HEK293 (cell line): ENCODE measurements around the gene HES2.

ENCODE experiments used
- CTCF ChIA-PET: fragments of 350-600 bp; formaldehyde crosslinking; extraction: SDS; loops from one replicate; lab custom pipeline; 2021; ENCODE audit warnings: antibody characterized with exemption; lab: Yijun Ruan, JAX
- POLR2A ChIA-PET: fragments of 300-600 bp; formaldehyde crosslinking; extraction: SDS; loops from one replicate; lab custom pipeline; 2020; ENCODE audit warnings: antibody characterized with exemption, inconsistent platforms; lab: Yijun Ruan, JAX
- H3K27ac ChIP-seq: fragments of 200-500 bp; sonication (Bioruptor generic); 2 replicates; pipeline ENCODE4 v1.5.1; 2014; ENCODE audit warnings: low read depth, low read length, control low read depth, inconsistent platforms; ENCODE audit errors: extremely low read depth
- H3K36me3 ChIP-seq, 2 experiments: fragments of 200-500 bp in 1 of 2; sonication (Bioruptor generic) in 1 of 2; 1 replicate in 1 of 2; 2 replicates in 1 of 2; pipeline ENCODE4 v1.5.1; 2014 to 2017; ENCODE audit warnings: inconsistent platforms in 2 of 2, low read length in 2 of 2; ENCODE audit not compliant: control insufficient read depth in 2 of 2, insufficient read depth in 1 of 2
- H3K4me1 ChIP-seq: fragments of 200-500 bp; sonication (Bioruptor generic); 2 replicates; pipeline ENCODE4 v1.5.1; 2014; ENCODE audit warnings: mild to moderate bottlenecking, low read length, inconsistent platforms; ENCODE audit not compliant: control insufficient read depth, insufficient read depth
- H3K4me3 ChIP-seq: 2 replicates; pipeline ENCODE4 v1.5.1; 2011; ENCODE audit warnings: low read depth, mild to moderate bottlenecking, control low read depth, low read length, moderate library complexity
- H3K9me3 ChIP-seq: fragments of 200-500 bp; sonication (Bioruptor generic); 2 replicates; pipeline ENCODE4 v1.5.1; 2014; ENCODE audit warnings: low read depth, low read length, inconsistent platforms; ENCODE audit not compliant: control insufficient read depth, insufficient read depth
- GLIS1 ChIP-seq: fragments of 450-650 bp; formaldehyde crosslinking; IDR thresholded peaks from 2 replicates; pipeline ENCODE4 v1.5.1; 2016; ENCODE audit warnings: missing biosample characterization, missing genetic modification characterization
- OSR2 ChIP-seq: fragments of 450-650 bp; formaldehyde crosslinking; IDR thresholded peaks from 2 replicates; pipeline ENCODE4 v1.5.1; 2016; ENCODE audit warnings: missing biosample characterization, missing genetic modification characterization
- SALL2 ChIP-seq: fragments of 450-650 bp; formaldehyde crosslinking; IDR thresholded peaks from 2 replicates; pipeline ENCODE4 v1.5.0; 2017; ENCODE audit warnings: missing biosample characterization, mild to moderate bottlenecking, missing genetic modification characterization, borderline replicate concordance
- ZFHX2 ChIP-seq: fragments of 450-650 bp; formaldehyde crosslinking; conservative IDR thresholded peaks from 2 replicates; pipeline ENCODE4 v1.5.1; 2016; ENCODE audit warnings: missing biosample characterization, missing genetic modification characterization
- ZFP37 ChIP-seq: fragments of 450-650 bp; formaldehyde crosslinking; IDR thresholded peaks from 2 replicates; pipeline ENCODE4 v1.5.1; 2016; ENCODE audit warnings: missing biosample characterization, missing genetic modification characterization
- ZFP41 ChIP-seq: fragments of 450-650 bp; formaldehyde crosslinking; IDR thresholded peaks from 2 replicates; pipeline ENCODE4 v1.5.1; 2016; ENCODE audit warnings: missing biosample characterization, missing genetic modification characterization, borderline replicate concordance
- ZNF184 ChIP-seq: fragments of 450-650 bp; IDR thresholded peaks from 2 replicates; pipeline ENCODE4 v1.5.1; 2018; ENCODE audit warnings: missing biosample characterization, mild to moderate bottlenecking, missing genetic modification characterization
- ZNF19 ChIP-seq: fragments of 450-650 bp; formaldehyde crosslinking; IDR thresholded peaks from 2 replicates; pipeline ENCODE4; 2016; ENCODE audit warnings: missing biosample characterization, missing genetic modification characterization, low read depth
- ZNF2 ChIP-seq: fragments of 450-650 bp; formaldehyde crosslinking; IDR thresholded peaks from 2 replicates; pipeline ENCODE4 v1.5.1; 2016; ENCODE audit warnings: missing biosample characterization, missing genetic modification characterization
- ZNF266 ChIP-seq: fragments of 450-650 bp; formaldehyde crosslinking; IDR thresholded peaks from 2 replicates; pipeline ENCODE4 v1.5.1; 2016; ENCODE audit warnings: missing biosample characterization, missing genetic modification characterization, low read depth
- ZNF335 ChIP-seq: fragments of 450-650 bp; formaldehyde crosslinking; conservative IDR thresholded peaks from 2 replicates; pipeline ENCODE4 v1.5.1; 2016; ENCODE audit warnings: missing biosample characterization, missing genetic modification characterization
- ZNF416 ChIP-seq: fragments of 450-650 bp; formaldehyde crosslinking; IDR thresholded peaks from 2 replicates; pipeline ENCODE4 v1.5.1; 2016; ENCODE audit warnings: missing biosample characterization, missing genetic modification characterization
- ZNF423 ChIP-seq: fragments of 450-650 bp; formaldehyde crosslinking; IDR thresholded peaks from 2 replicates; pipeline ENCODE4 v1.5.1; 2016; ENCODE audit warnings: missing biosample characterization, missing genetic modification characterization
- ZNF561 ChIP-seq: fragments of 450-650 bp; IDR thresholded peaks from 2 replicates; pipeline ENCODE4 v1.5.1; 2018; ENCODE audit warnings: missing biosample characterization, missing genetic modification characterization, borderline replicate concordance
- ZNF629 ChIP-seq: fragments of 450-650 bp; formaldehyde crosslinking; IDR thresholded peaks from 2 replicates; pipeline ENCODE4 v1.5.1; 2017; ENCODE audit warnings: missing biosample characterization, missing genetic modification characterization
- ZNF660 ChIP-seq: fragments of 450-650 bp; IDR thresholded peaks from 2 replicates; pipeline ENCODE4 v1.5.1; 2018; ENCODE audit warnings: missing biosample characterization, mild to moderate bottlenecking, missing genetic modification characterization
- ZNF670 ChIP-seq: fragments of 450-650 bp; formaldehyde crosslinking; IDR thresholded peaks from 2 replicates; pipeline ENCODE4 v1.5.1; 2016; ENCODE audit warnings: missing biosample characterization, missing genetic modification characterization, low read depth
- ZNF776 ChIP-seq: fragments of 450-650 bp; formaldehyde crosslinking; IDR thresholded peaks from 2 replicates; pipeline ENCODE4 v1.5.0; 2017; ENCODE audit warnings: missing biosample characterization, missing genetic modification characterization, borderline replicate concordance
- TF ChIP-seq, protein P1 (sequence below): fragments of 450-650 bp; formaldehyde crosslinking; IDR thresholded peaks from 2 replicates; pipeline ENCODE4 v1.5.1; 2016; ENCODE audit warnings: missing biosample characterization, missing genetic modification characterization
- TF ChIP-seq, protein P2 (sequence below): fragments of 450-650 bp; formaldehyde crosslinking; IDR thresholded peaks from 2 replicates; pipeline ENCODE4 v1.5.1; 2016; ENCODE audit warnings: missing biosample characterization, missing genetic modification characterization, low read depth
- TF ChIP-seq, protein P3 (sequence below): fragments of 450-650 bp; IDR thresholded peaks from 2 replicates; pipeline ENCODE4 v1.5.1; 2018; ENCODE audit warnings: missing biosample characterization, mild to moderate bottlenecking, missing genetic modification characterization
- TF ChIP-seq, protein P4 (sequence below): fragments of 450-650 bp; formaldehyde crosslinking; IDR thresholded peaks from 2 replicates; pipeline ENCODE4 v1.5.1; 2016; ENCODE audit warnings: missing biosample characterization, missing genetic modification characterization
- TF ChIP-seq, protein P5 (sequence below): sonication (generic); formaldehyde crosslinking; IDR thresholded peaks from 2 replicates; pipeline ENCODE4 v1.8.1; 2022; ENCODE audit warnings: mild to moderate bottlenecking, moderate library complexity, missing genetic modification reagents
- TF ChIP-seq, protein P6 (sequence below): fragments of 450-650 bp; formaldehyde crosslinking; IDR thresholded peaks from 2 replicates; pipeline ENCODE4 v1.5.1; 2016; ENCODE audit warnings: missing biosample characterization, missing genetic modification characterization
- TF ChIP-seq, protein P7 (sequence below): fragments of 450-650 bp; formaldehyde crosslinking; IDR thresholded peaks from 2 replicates; pipeline ENCODE4 v1.5.1; 2017; ENCODE audit warnings: missing biosample characterization, mild to moderate bottlenecking, missing genetic modification characterization, moderate library complexity

Gene HES2

DNA sequence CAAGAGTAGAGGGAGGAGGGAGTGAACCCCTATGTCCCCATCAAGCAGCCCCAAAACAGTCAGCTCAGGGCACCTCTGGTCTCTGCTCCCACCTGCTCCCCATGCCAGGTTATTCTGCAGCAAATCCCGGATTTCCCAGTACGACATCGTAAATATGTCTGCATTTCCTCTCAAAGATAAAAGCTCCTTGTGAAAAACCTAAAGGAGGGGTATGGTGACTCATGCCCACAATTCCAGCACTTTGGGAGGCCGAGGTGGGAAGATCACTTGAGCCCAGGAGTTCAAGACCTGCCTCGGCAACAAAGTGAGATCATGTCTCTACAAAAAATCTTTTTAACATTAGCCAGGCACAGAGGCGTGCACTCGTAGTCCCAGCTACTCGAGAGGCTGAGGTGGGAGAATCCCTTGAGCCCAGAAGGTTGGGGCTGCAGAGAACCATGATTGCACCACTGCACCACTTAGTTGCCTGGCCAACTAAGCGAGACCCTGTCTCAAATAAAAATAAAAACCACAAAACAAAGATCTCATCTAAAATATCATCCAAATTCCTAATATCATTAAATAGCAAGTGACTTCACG is 33.3 kb downstream of the HES2 start (continued):
- TF ChIP-seq, protein P1, sequence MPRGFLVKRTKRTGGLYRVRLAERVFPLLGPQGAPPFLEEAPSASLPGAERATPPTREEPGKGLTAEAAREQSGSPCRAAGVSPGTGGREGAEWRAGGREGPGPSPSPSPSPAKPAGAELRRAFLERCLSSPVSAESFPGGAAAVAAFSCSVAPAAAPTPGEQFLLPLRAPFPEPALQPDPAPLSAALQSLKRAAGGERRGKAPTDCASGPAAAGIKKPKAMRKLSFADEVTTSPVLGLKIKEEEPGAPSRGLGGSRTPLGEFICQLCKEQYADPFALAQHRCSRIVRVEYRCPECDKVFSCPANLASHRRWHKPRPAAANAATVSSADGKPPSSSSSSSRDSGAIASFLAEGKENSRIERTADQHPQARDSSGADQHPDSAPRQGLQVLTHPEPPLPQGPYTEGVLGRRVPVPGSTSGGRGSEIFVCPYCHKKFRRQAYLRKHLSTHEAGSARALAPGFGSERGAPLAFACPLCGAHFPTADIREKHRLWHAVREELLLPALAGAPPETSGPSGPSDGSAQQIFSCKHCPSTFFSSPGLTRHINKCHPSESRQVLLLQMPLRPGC (tag by site-specific recombination), result peak; percentile 79
- peak; percentile 91 for TF ChIP-seq GLIS1
- TF ChIP-seq, protein P2, sequence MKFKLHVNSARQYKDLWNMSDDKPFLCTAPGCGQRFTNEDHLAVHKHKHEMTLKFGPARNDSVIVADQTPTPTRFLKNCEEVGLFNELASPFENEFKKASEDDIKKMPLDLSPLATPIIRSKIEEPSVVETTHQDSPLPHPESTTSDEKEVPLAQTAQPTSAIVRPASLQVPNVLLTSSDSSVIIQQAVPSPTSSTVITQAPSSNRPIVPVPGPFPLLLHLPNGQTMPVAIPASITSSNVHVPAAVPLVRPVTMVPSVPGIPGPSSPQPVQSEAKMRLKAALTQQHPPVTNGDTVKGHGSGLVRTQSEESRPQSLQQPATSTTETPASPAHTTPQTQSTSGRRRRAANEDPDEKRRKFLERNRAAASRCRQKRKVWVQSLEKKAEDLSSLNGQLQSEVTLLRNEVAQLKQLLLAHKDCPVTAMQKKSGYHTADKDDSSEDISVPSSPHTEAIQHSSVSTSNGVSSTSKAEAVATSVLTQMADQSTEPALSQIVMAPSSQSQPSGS (tag by site-specific recombination), result no peak
- no peak for TF ChIP-seq ZNF184
- no peak for TF ChIP-seq ZNF335 (tag by site-specific recombination)
- TF ChIP-seq ZNF629 (tag by site-specific recombination), result peak; percentile 37
- TF ChIP-seq ZNF776 (tag by site-specific recombination), result no peak
- TF ChIP-seq, protein P3, sequence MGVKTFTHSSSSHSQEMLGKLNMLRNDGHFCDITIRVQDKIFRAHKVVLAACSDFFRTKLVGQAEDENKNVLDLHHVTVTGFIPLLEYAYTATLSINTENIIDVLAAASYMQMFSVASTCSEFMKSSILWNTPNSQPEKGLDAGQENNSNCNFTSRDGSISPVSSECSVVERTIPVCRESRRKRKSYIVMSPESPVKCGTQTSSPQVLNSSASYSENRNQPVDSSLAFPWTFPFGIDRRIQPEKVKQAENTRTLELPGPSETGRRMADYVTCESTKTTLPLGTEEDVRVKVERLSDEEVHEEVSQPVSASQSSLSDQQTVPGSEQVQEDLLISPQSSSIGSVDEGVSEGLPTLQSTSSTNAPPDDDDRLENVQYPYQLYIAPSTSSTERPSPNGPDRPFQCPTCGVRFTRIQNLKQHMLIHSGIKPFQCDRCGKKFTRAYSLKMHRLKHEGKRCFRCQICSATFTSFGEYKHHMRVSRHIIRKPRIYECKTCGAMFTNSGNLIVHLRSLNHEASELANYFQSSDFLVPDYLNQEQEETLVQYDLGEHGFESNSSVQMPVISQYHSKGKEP, result peak; percentile 65

DNA sequence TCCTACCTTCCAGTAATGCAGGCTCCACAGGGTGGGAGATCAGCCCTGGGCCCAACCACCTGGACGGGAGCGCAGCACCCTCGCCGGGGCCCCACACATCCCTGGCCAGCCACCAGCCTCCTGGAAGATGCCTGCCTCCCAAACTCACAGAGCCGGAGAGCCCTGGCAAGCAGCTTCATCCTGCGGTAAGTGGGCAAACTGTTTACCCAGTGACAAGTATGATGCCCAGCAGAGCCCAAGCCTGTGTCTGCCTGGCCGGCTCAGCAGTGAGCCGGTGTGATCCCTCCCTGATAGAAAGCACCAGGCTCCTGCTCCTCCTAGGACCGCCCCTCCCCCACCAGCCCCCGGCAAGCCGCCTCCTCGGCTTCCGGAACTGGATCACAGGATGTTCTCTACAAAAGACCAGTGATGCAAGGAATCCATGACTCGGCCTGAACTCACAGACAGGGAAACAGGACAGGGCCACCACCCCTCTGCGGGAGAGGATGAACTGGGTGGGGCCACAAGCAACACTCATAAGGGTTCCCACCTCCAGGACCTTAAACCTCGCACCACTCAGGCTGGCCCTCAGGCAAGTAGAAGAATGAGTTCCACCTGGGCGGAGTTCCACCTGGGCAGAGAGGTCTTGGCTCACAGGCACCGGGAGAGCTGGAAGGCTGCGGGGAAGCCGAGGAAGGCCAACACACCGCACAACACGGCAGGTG is 34.1 kb downstream of the HES2 start:
- peak overlapping the region; percentile 66 for H3K27ac ChIP-seq
- no peak for TF ChIP-seq ZNF2 (tag by site-specific recombination)
- TF ChIP-seq, protein P4, sequence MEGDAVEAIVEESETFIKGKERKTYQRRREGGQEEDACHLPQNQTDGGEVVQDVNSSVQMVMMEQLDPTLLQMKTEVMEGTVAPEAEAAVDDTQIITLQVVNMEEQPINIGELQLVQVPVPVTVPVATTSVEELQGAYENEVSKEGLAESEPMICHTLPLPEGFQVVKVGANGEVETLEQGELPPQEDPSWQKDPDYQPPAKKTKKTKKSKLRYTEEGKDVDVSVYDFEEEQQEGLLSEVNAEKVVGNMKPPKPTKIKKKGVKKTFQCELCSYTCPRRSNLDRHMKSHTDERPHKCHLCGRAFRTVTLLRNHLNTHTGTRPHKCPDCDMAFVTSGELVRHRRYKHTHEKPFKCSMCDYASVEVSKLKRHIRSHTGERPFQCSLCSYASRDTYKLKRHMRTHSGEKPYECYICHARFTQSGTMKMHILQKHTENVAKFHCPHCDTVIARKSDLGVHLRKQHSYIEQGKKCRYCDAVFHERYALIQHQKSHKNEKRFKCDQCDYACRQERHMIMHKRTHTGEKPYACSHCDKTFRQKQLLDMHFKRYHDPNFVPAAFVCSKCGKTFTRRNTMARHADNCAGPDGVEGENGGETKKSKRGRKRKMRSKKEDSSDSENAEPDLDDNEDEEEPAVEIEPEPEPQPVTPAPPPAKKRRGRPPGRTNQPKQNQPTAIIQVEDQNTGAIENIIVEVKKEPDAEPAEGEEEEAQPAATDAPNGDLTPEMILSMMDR (tag by site-specific recombination), result no peak
- TF ChIP-seq, protein P5, sequence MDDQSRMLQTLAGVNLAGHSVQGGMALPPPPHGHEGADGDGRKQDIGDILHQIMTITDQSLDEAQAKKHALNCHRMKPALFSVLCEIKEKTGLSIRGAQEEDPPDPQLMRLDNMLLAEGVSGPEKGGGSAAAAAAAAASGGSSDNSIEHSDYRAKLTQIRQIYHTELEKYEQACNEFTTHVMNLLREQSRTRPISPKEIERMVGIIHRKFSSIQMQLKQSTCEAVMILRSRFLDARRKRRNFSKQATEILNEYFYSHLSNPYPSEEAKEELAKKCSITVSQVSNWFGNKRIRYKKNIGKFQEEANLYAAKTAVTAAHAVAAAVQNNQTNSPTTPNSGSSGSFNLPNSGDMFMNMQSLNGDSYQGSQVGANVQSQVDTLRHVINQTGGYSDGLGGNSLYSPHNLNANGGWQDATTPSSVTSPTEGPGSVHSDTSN, result no peak
- no peak for TF ChIP-seq ZNF776 (tag by site-specific recombination)
- TF ChIP-seq ZNF660, result no peak
- TF ChIP-seq ZFP37, result no peak
- TF ChIP-seq ZNF19 (tag by site-specific recombination), result no peak
- no peak for TF ChIP-seq ZNF423 (tag by site-specific recombination)
- TF ChIP-seq, protein P6, sequence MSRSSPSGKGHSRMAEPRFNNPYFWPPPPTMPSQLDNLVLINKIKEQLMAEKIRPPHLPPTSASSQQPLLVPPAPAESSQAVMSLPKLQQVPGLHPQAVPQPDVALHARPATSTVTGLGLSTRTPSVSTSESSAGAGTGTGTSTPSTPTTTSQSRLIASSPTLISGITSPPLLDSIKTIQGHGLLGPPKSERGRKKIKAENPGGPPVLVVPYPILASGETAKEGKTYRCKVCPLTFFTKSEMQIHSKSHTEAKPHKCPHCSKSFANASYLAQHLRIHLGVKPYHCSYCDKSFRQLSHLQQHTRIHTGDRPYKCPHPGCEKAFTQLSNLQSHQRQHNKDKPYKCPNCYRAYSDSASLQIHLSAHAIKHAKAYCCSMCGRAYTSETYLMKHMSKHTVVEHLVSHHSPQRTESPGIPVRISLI (tag by site-specific recombination), result no peak
- TF ChIP-seq OSR2 (tag by site-specific recombination), result 0 out of 2 replicates have a peak, but pooled peaks have one; percentile 17
- peak; percentile 27; the same call in 1 of the 2 replicates for TF ChIP-seq ZFHX2 (tag by site-specific recombination)
- TF ChIP-seq ZFP41 (tag by site-specific recombination), result no peak
- TF ChIP-seq, protein P7, sequence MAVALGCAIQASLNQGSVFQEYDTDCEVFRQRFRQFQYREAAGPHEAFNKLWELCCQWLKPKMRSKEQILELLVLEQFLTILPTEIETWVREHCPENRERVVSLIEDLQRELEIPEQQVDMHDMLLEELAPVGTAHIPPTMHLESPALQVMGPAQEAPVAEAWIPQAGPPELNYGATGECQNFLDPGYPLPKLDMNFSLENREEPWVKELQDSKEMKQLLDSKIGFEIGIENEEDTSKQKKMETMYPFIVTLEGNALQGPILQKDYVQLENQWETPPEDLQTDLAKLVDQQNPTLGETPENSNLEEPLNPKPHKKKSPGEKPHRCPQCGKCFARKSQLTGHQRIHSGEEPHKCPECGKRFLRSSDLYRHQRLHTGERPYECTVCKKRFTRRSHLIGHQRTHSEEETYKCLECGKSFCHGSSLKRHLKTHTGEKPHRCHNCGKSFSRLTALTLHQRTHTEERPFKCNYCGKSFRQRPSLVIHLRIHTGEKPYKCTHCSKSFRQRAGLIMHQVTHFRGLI, result peak; percentile 31; the same call in 1 of the 2 replicates
- no peak for TF ChIP-seq ZNF561 (tag by site-specific recombination)
- TF ChIP-seq ZNF670 (tag by site-specific recombination), result no peak
- TF ChIP-seq ZNF416 (tag by site-specific recombination), result no peak
- TF ChIP-seq ZNF266 (tag by site-specific recombination), result no peak
- TF ChIP-seq SALL2, result no peak

More for the DNA sequence above, 34.1 kb downstream of the HES2 start:
- peaks cover 16% of the 10 kb centered on the region for H3K4me1 ChIP-seq
- CTCF ChIA-PET, result interaction anchor here (0.6 to 1.9 kb wide), 9 partner anchors 19 to 139 kb away, joined by 3 to 7 read pairs (median 3); no protein-coding TSS in a partner anchor
- POLR2A ChIA-PET, result interaction anchor here (1.4 to 1.9 kb wide), 2 partner anchors 8 to 9 kb away, joined by 5 to 11 read pairs; partner anchors contain the start of gene ACOT7
- H3K9me3 ChIP-seq, result no peaks in the 10 kb centered on the region
- H3K4me3 ChIP-seq, result peak overlapping the region; percentile 32
- peaks cover 0 to 16% of the 10 kb centered on the region in 2 experiments; a peak in 2 of 3 replicates for H3K36me3 ChIP-seq
